HUES64 (cell line): ENCODE results near the gene TAOK1.

ENCODE experiments used
- H3K27ac ChIP-seq: 2 replicates; pipeline ENCODE4 v1.7.0; 2013; ENCODE audit warnings: low read depth, low read length, inconsistent platforms
- H3K27me3 ChIP-seq: 2 replicates; pipeline ENCODE4 v1.6.1; 2013; ENCODE audit warnings: mild to moderate bottlenecking, low read length; ENCODE audit not compliant: insufficient read depth
- H3K36me3 ChIP-seq: 2 replicates; pipeline ENCODE4 v1.6.1; 2013; ENCODE audit warnings: mild to moderate bottlenecking, low read length; ENCODE audit not compliant: insufficient read depth
- H3K4me1 ChIP-seq: 2 replicates; pipeline ENCODE4 v1.6.1; 2013; ENCODE audit warnings: mild to moderate bottlenecking, low read length, moderate library complexity; ENCODE audit not compliant: insufficient read depth
- H3K4me3 ChIP-seq: 2 replicates; pipeline ENCODE4 v1.5.1; 2013; ENCODE audit warnings: mild to moderate bottlenecking, low read length, moderate library complexity
- H3K9ac ChIP-seq: 2 replicates; pipeline ENCODE4 v1.6.1; 2013; ENCODE audit warnings: mild to moderate bottlenecking, low read depth, low read length
- H3K9me3 ChIP-seq: 2 replicates; pipeline ENCODE4 v1.6.1; 2013; ENCODE audit warnings: low read depth, low read length; ENCODE audit not compliant: insufficient read depth
- WGBS: fragments of 150-250, 120-280 bp; methylation state at CpG from one replicate; pipeline ENCODE4 v1.1.7; 2013; ENCODE audit warnings: missing lambda C conversion rate; 5-methylcytosine and 5-hydroxymethylcytosine counted together

Gene TAOK1

GRCh38 chr17:29565643-29566472 is 175.7 kb downstream of the TAOK1 start:
- H3K27ac ChIP-seq = no peak overlapping the region
- WGBS = 9% methylated on average over 55 of the region's 55 CpGs
- H3K27me3 ChIP-seq = peaks cover 59% of the 10 kb centered on the region
- peaks cover 4% of the 10 kb centered on the region; the same call in 1 of the 2 replicates for H3K4me1 ChIP-seq
- peak overlapping the region; percentile 75 for H3K4me3 ChIP-seq
- no peaks in the 10 kb centered on the region for H3K36me3 ChIP-seq
- H3K9me3 ChIP-seq = no peaks in the 10 kb centered on the region
- no peak overlapping the region; the same call in 1 of the 2 replicates for H3K9ac ChIP-seq

GRCh38 chr17:29566473-29567303 is 176.5 kb downstream of the TAOK1 start, which contains the start of gene ABHD15:
ABHD15 (minus strand) TSS chr17:29567037; CDS start chr17:29566966, 71 bp downstream.
- Histone ChIP-seq H3K27ac (no peak within 1 kb of the TSS), H3K9me3 (no peaks in the 10 kb centered on the region), H3K9ac (no peak within 1 kb of the TSS; the same call in 1 of the 2 replicates), H3K4me3 (peak within 1 kb of the TSS; percentile 75), H3K4me1 (peaks cover 4% of the 10 kb centered on the region; the same call in 1 of the 2 replicates), H3K27me3 (peaks cover 66% of the 10 kb centered on the region), H3K36me3 (no peaks in the 10 kb centered on the region)
- WGBS = 1% methylated on average over 94 of the region's 94 CpGs

GRCh38 chr17:29567304-29567553 is 177.1 kb downstream of the TAOK1 start:
- no peak overlapping the region for H3K9ac ChIP-seq
- H3K9me3 ChIP-seq = no peaks in the 10 kb centered on the region
- peak overlapping the region; percentile 75 for H3K4me3 ChIP-seq
- H3K27me3 ChIP-seq = peaks cover 68% of the 10 kb centered on the region
- no peak overlapping the region for H3K27ac ChIP-seq
- under 1% methylated on average over 27 of the region's 27 CpGs for WGBS
- peaks cover 4% of the 10 kb centered on the region; the same call in 1 of the 2 replicates for H3K4me1 ChIP-seq
- H3K36me3 ChIP-seq = no peaks in the 10 kb centered on the region

GRCh38 chr17:29567554-29568330 is 177.6 kb downstream of the TAOK1 start:
- H3K36me3 ChIP-seq = no peaks in the 10 kb centered on the region
- peaks cover 70% of the 10 kb centered on the region for H3K27me3 ChIP-seq
- peak overlapping the region; percentile 75 for H3K4me3 ChIP-seq
- no peaks in the 10 kb centered on the region for H3K9me3 ChIP-seq
- H3K27ac ChIP-seq = no peak overlapping the region; the same call in 1 of the 2 replicates
- peaks cover 4% of the 10 kb centered on the region; the same call in 1 of the 2 replicates for H3K4me1 ChIP-seq
- under 1% methylated on average over 63 of the region's 63 CpGs for WGBS
- H3K9ac ChIP-seq = peak overlapping the region; percentile 20

- Histone ChIP-seq H3K9ac (peak within 1 kb of the TSS; percentile 70), H3K9me3 (no peaks in the 10 kb centered on the region), H3K36me3 (no peaks in the 10 kb centered on the region), H3K27ac (no peak within 1 kb of the TSS; the same call in 1 of the 2 replicates), H3K27me3 (peaks cover 70% of the 10 kb centered on the region), H3K4me1 (peaks cover 8% of the 10 kb centered on the region), H3K4me3 (peak within 1 kb of the TSS; percentile 81)
- under 1% methylated on average over 85 of the region's 85 CpGs for WGBS
Observed at GRCh38 chr17:29568331-29569244, 178.4 kb downstream of the TAOK1 start, which contains the start of gene TP53I13. TP53I13 (plus strand) TSS chr17:29568701; CDS start chr17:29568759, 58 bp downstream.

GRCh38 chr17:29569245-29569950 is 179.2 kb downstream of the TAOK1 start:
- Histone ChIP-seq H3K4me3 (peak overlapping the region; percentile 81), H3K4me1 (peaks cover 8% of the 10 kb centered on the region), H3K9me3 (no peaks in the 10 kb centered on the region), H3K27ac (no peak overlapping the region), H3K27me3 (peaks cover 64% of the 10 kb centered on the region), H3K9ac (peak overlapping the region; percentile 70), H3K36me3 (peaks cover 4% of the 10 kb centered on the region; the same call in 1 of the 2 replicates)
- 68% methylated on average over 14 of the region's 14 CpGs for WGBS

GRCh38 chr17:29570521-29570920 is 180.4 kb downstream of the TAOK1 start:
- no peak overlapping the region for H3K4me3 ChIP-seq
- WGBS = 92% methylated on average over 7 of the region's 7 CpGs
- H3K9ac ChIP-seq = no peak overlapping the region
- H3K27ac ChIP-seq = no peak overlapping the region
- H3K4me1 ChIP-seq = peaks cover 8% of the 10 kb centered on the region
- H3K9me3 ChIP-seq = no peaks in the 10 kb centered on the region
- H3K36me3 ChIP-seq = peaks cover 9% of the 10 kb centered on the region; the same call in 1 of the 2 replicates
- peaks cover 53% of the 10 kb centered on the region for H3K27me3 ChIP-seq

GRCh38 chr17:29571486-29571882 is 181.3 kb downstream of the TAOK1 start:
- H3K9ac ChIP-seq = no peak overlapping the region

GRCh38 chr17:29571883-29572681 is 181.9 kb downstream of the TAOK1 start:
- no peaks in the 10 kb centered on the region for H3K9me3 ChIP-seq
- H3K4me3 ChIP-seq = 0 out of 2 replicates have a peak overlapping the region, but pooled peaks have one; percentile 36
- peaks cover 37% of the 10 kb centered on the region for H3K27me3 ChIP-seq
- H3K9ac ChIP-seq = no peak overlapping the region
- 66% methylated on average over 30 of the region's 30 CpGs for WGBS
- H3K27ac ChIP-seq = no peak overlapping the region
- peaks cover 8% of the 10 kb centered on the region for H3K4me1 ChIP-seq
- H3K36me3 ChIP-seq = peaks cover 22% of the 10 kb centered on the region

More at GRCh38 chr17:29571486-29571882, 181.3 kb downstream of the TAOK1 start:
- Histone ChIP-seq H3K4me1 (peaks cover 8% of the 10 kb centered on the region), H3K4me3 (no peak overlapping the region), H3K27ac (no peak overlapping the region), H3K36me3 (peaks cover 18% of the 10 kb centered on the region), H3K27me3 (peaks cover 43% of the 10 kb centered on the region), H3K9me3 (no peaks in the 10 kb centered on the region)
- 90% methylated on average over 6 of the region's 6 CpGs for WGBS
